B cell (primary cell): Measurements from ENCODE around the gene NFAM1. TPM values are rescaled to one million over a fixed set of nuclear protein-coding genes. Genes with fewer than 3 reads are reported as not detected.

Experiments used
- ATAC-seq: fragments of 200-7000 bp; cut with Tn5 transposase; one replicate; pipeline ENCODE4 v1.10.0; 2021; ENCODE audit warnings: low read depth, mild to moderate bottlenecking, moderate number of reproducible peaks, moderate library complexity
- CTCF ChIA-PET: fragments of 350-600 bp; sonication (Branson Sonifier 250); formaldehyde crosslinking; loops from one replicate; lab custom pipeline; 2021; ENCODE audit warnings: antibody characterized with exemption, inconsistent platforms; lab: Charles Lee
- POLR2A ChIA-PET: fragments of 350-600 bp; sonication (Branson Sonifier 250); formaldehyde crosslinking; loops from one replicate; lab custom pipeline; 2021; ENCODE audit warnings: antibody characterized with exemption; lab: Charles Lee
- DNase-seq: peaks from one replicate; pipeline ENCODE4 v3.0.0; 2013
- H2AFZ ChIP-seq: 2 replicates; pipeline ENCODE4 v1.6.1; 2012; ENCODE audit warnings: mild to moderate bottlenecking, low read depth, low read length; ENCODE audit not compliant: insufficient read depth, poor library complexity, severe bottlenecking
- H3K27ac ChIP-seq, 2 donors: 1 replicate in 1 of 2; 2 replicates in 1 of 2; pipeline ENCODE4 v1.5.1; 2012 to 2013; ENCODE audit warnings: low read length in 2 of 2, mild to moderate bottlenecking in 2 of 2, moderate library complexity in 1 of 2
- H3K27me3 ChIP-seq, 4 experiments: fragments of 200-600 bp in 1 of 4; sonication (generic) in 1 of 4; replicated peaks in 1 of 4; 1 replicate in 2 of 4; 2 replicates in 2 of 4; pipeline versions ENCODE4 v1.6.1 to v1.7.0; 2013 to 2016; ENCODE audit warnings: low read length in 3 of 4, mild to moderate bottlenecking in 2 of 4, mixed read lengths in 1 of 4, moderate library complexity in 1 of 4; ENCODE audit not compliant: insufficient read depth in 4 of 4, control insufficient read depth in 3 of 4; ENCODE audit errors: control extremely low read depth in 1 of 4
- H3K36me3 ChIP-seq, 2 experiments: replicated peaks in 1 of 2; 1 replicate in 1 of 2; 2 replicates in 1 of 2; pipeline versions ENCODE4 v1.6.1 to v1.7.1; 2013; ENCODE audit warnings: low read length in 1 of 2; ENCODE audit not compliant: insufficient read depth in 2 of 2, control insufficient read depth in 1 of 2; ENCODE audit errors: control extremely low read depth in 1 of 2, extremely low read depth in 1 of 2
- H3K4me1 ChIP-seq, 2 donors: fragments of 200-600 bp in 1 of 2; sonication (generic) in 1 of 2; 1 replicate in 1 of 2; 2 replicates in 1 of 2; pipeline versions ENCODE4 v1.5.1 to v1.6.1; 2013 to 2017; ENCODE audit warnings: low read length in 2 of 2; ENCODE audit not compliant: control insufficient read depth in 2 of 2, insufficient read depth in 2 of 2
- H3K4me2 ChIP-seq: replicated peaks from 2 replicates; pipeline ENCODE3; 2012; ENCODE audit warnings: mild to moderate bottlenecking, low read depth, low read length; ENCODE audit not compliant: poor library complexity, severe bottlenecking
- H3K4me3 ChIP-seq, 5 experiments: fragments of 200-600 bp in 1 of 5; sonication (generic) in 1 of 5; 1 replicate in 3 of 5; 2 replicates in 2 of 5; pipeline versions ENCODE4 v1.5.1 to v1.7.0; 2011 to 2016; ENCODE audit warnings: low read length in 4 of 5, mild to moderate bottlenecking in 4 of 5, low read depth in 2 of 5, control low read depth in 1 of 5, moderate library complexity in 1 of 5; ENCODE audit not compliant: insufficient read depth in 1 of 5; ENCODE audit errors: control extremely low read depth in 1 of 5, extremely low read depth in 1 of 5
- H3K79me2 ChIP-seq: fragments of 200-600 bp; sonication (generic); one replicate; pipeline ENCODE4 v1.6.0; 2016; ENCODE audit warnings: low read length; ENCODE audit not compliant: control insufficient read depth, insufficient read depth
- H3K9ac ChIP-seq: fragments of 200-600 bp; sonication (generic); 2 replicates; pipeline ENCODE4 v1.6.1; 2017; ENCODE audit warnings: mild to moderate bottlenecking, low read length, moderate library complexity
- H3K9me3 ChIP-seq, 3 donors: one replicate each; pipeline versions ENCODE4 v1.6.1 to v1.7.1; 2013; ENCODE audit warnings: low read length in 2 of 3; ENCODE audit not compliant: control insufficient read depth in 2 of 3, insufficient read depth in 1 of 3; ENCODE audit errors: control extremely low read depth in 1 of 3
- H4K20me1 ChIP-seq: 2 replicates; pipeline ENCODE4 v1.6.0; 2012; ENCODE audit warnings: mild to moderate bottlenecking, low read length; ENCODE audit not compliant: insufficient read depth, control insufficient read depth, poor library complexity, severe bottlenecking
- H3K27ac Mint-ChIP-seq: one replicate; pipeline ENCODE4 v1.8.0; 2021; ENCODE audit warnings: mixed read lengths
- H3K27me3 Mint-ChIP-seq: one replicate; pipeline ENCODE4 v1.8.0; 2021; ENCODE audit warnings: mixed read lengths
- H3K4me1 Mint-ChIP-seq: one replicate; pipeline ENCODE4 v1.8.0; 2021; ENCODE audit warnings: mixed read lengths
- H3K4me3 Mint-ChIP-seq: one replicate; pipeline ENCODE4 v1.8.0; 2021; ENCODE audit warnings: mixed read lengths
- H3K9me3 Mint-ChIP-seq: one replicate; pipeline ENCODE4 v1.8.0; 2022; ENCODE audit warnings: mixed read lengths; ENCODE audit not compliant: insufficient read depth
- EZH2 ChIP-seq: IDR thresholded peaks from 2 replicates; pipeline ENCODE4 v1.6.1; 2012; ENCODE audit warnings: borderline replicate concordance, low read depth, mild to moderate bottlenecking, moderate library complexity, low read length; ENCODE audit not compliant: insufficient read depth, poor library complexity, severe bottlenecking
- WGBS: methylation state at CpG from one replicate; pipeline ENCODE4 v1.1.5; 2013; ENCODE audit warnings: missing lambda C conversion rate; ENCODE audit not compliant: insufficient coverage; 5-methylcytosine and 5-hydroxymethylcytosine counted together
- intact Hi-C: fragments of 100-400 bp; cut with micrococcal nuclease; formaldehyde crosslinking; loops from one replicate; pipeline ENCODE4 v1.10.0; 2022
- polyA plus RNA-seq: library from polyadenylated mRNA; depleted of rRNA; stranded (reverse); fragments of >200 nt; gene quantifications from 2 replicates; pipeline ENCODE4 v1.2.3, GENCODE V29; 2012
- total RNA-seq, 2 donors: library from RNA; stranded (reverse); fragments of 120-200 nt in 1 of 2; gene quantifications; 1 replicate in 1 of 2; 2 replicates in 1 of 2; pipeline versions ENCODE4 v1.2.3 to v1.2.4, GENCODE V29; 2013 to 2022
- TF ChIP-seq, protein P1 (sequence below): fragments of 200-600 bp; IDR thresholded peaks from one replicate; pipeline ENCODE4 v1.8.0; 2022; ENCODE audit warnings: antibody characterized with exemption, mild to moderate bottlenecking

Gene NFAM1
- total and polyA plus RNA-seq, 2 donors (not counting 1 experiment from before 2014, with no cell fraction given): 0.27 to 0.52 TPM

DNA sequence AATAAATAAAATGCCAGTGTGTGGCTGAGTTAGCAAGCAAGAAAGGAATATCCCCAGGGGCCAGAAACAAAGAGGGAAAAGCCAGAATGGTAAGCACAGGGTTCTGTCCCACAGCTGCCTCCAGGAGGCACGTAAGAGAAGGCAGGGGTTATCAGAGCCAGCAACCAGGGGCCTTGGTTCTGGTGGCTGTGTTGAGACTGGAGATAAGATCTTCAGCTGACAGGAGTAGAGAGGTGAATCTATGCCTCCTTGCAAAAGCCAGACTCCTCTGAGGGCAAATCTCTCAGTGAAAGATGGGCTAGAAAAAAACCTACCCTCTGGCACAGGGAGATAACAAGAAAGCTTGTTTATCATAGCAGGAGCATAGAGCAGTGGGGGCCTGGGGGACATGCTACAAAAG is 29.8 kb upstream of the NFAM1 start:
- Histone ChIP-seq H3K27ac (no peak overlapping the region), H3K27me3 (peaks cover 0 to 8% (median 2%) of the 10 kb centered on the region in 4 experiments), H3K4me1 (peaks cover 0 to 7% of the 10 kb centered on the region in 2 donors), H3K9ac (no peak overlapping the region), H3K4me2 (no peak overlapping the region), H4K20me1 (no peaks in the 10 kb centered on the region), H3K79me2 (no peaks in the 10 kb centered on the region), H3K36me3 (no peaks in the 10 kb centered on the region), H2AFZ (no peak overlapping the region), H3K4me3 (no peak overlapping the region), H3K9me3 (no peaks in the 10 kb centered on the region)
- DNase-seq (no peak), ATAC-seq (no peak)
- H3K4me3 Mint-ChIP-seq: no peak overlapping the region
- H3K27ac Mint-ChIP-seq: no peak overlapping the region
- peaks cover 8% of the 10 kb centered on the region for H3K4me1 Mint-ChIP-seq
- TF ChIP-seq EZH2: no peak
- TF ChIP-seq, protein P1, sequence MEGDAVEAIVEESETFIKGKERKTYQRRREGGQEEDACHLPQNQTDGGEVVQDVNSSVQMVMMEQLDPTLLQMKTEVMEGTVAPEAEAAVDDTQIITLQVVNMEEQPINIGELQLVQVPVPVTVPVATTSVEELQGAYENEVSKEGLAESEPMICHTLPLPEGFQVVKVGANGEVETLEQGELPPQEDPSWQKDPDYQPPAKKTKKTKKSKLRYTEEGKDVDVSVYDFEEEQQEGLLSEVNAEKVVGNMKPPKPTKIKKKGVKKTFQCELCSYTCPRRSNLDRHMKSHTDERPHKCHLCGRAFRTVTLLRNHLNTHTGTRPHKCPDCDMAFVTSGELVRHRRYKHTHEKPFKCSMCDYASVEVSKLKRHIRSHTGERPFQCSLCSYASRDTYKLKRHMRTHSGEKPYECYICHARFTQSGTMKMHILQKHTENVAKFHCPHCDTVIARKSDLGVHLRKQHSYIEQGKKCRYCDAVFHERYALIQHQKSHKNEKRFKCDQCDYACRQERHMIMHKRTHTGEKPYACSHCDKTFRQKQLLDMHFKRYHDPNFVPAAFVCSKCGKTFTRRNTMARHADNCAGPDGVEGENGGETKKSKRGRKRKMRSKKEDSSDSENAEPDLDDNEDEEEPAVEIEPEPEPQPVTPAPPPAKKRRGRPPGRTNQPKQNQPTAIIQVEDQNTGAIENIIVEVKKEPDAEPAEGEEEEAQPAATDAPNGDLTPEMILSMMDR: no peak
- no peaks in the 10 kb centered on the region for H3K9me3 Mint-ChIP-seq
- CTCF ChIA-PET: no interaction called here
- intact Hi-C loops: no loop called here
- H3K27me3 Mint-ChIP-seq: peaks cover 44% of the 10 kb centered on the region
- POLR2A ChIA-PET: no interaction called here
- WGBS: no CpG with 5 or more reads among the region's 1 CpG

- no peak overlapping the region for H3K4me3 ChIP-seq
- H3K27me3 Mint-ChIP-seq: peaks cover 44% of the 10 kb centered on the region
- CTCF ChIA-PET: no interaction called here
- H3K9me3 Mint-ChIP-seq: no peaks in the 10 kb centered on the region
- ATAC-seq (no peak), DNase-seq (no peak)
- H2AFZ ChIP-seq: no peak overlapping the region
- H3K4me3 Mint-ChIP-seq: no peak overlapping the region
- TF ChIP-seq EZH2: no peak
- intact Hi-C loops: no loop called here
- H3K9ac ChIP-seq: no peak overlapping the region
- no peaks in the 10 kb centered on the region for H3K9me3 ChIP-seq
- peaks cover 10% of the 10 kb centered on the region for H3K4me1 Mint-ChIP-seq
- H4K20me1 ChIP-seq: no peaks in the 10 kb centered on the region
- peaks cover 0 to 7% of the 10 kb centered on the region in 2 donors for H3K4me1 ChIP-seq
- 75% methylated on average over 3 of the region's 3 CpGs for WGBS
- no peak overlapping the region for H3K4me2 ChIP-seq
- no peak overlapping the region for H3K27ac Mint-ChIP-seq
- POLR2A ChIA-PET: no interaction called here
- H3K79me2 ChIP-seq: no peaks in the 10 kb centered on the region
- H3K27ac ChIP-seq: no peak overlapping the region
- no peaks in the 10 kb centered on the region for H3K36me3 ChIP-seq
- H3K27me3 ChIP-seq: peaks cover 0 to 8% (median 2%) of the 10 kb centered on the region in 4 experiments
These were observed 29.3 kb upstream of the NFAM1 start for GRCh38 chr22:42461511-42461910.
